OCI-LY1 (cell line): ENCODE data around the gene ABHD17C.

Experiments used
- H2AFZ ChIP-seq: fragments of 200-600 bp; sonication (generic), shearing (Covaris generic); 2 replicates; pipeline ENCODE4 v1.6.0; 2014; ENCODE audit warnings: antibody characterized with exemption, mild to moderate bottlenecking, low read length
- H3F3A ChIP-seq: fragments of 200-600 bp; sonication (generic), shearing (Covaris generic); 2 replicates; pipeline ENCODE4 v1.6.0; 2014; ENCODE audit warnings: mild to moderate bottlenecking, antibody characterized with exemption, low read length, moderate library complexity; ENCODE audit not compliant: insufficient read depth
- H3K27ac ChIP-seq: fragments of 200-600 bp; sonication (generic); 2 replicates; pipeline ENCODE4 v1.5.1; 2014; ENCODE audit warnings: low read length, mixed run types, mild to moderate bottlenecking, low read depth; ENCODE audit not compliant: poor library complexity, severe bottlenecking
- H3K27me3 ChIP-seq: fragments of 200-600 bp; sonication (generic); 2 replicates; pipeline ENCODE4 v1.6.0; 2014; ENCODE audit warnings: antibody characterized with exemption, mild to moderate bottlenecking, low read length, moderate library complexity; ENCODE audit not compliant: insufficient read depth
- H3K36me3 ChIP-seq: fragments of 200-600 bp; sonication (generic); 2 replicates; pipeline ENCODE4 v1.6.1; 2014; ENCODE audit warnings: mild to moderate bottlenecking, antibody characterized with exemption, low read length, moderate library complexity, mixed read lengths; ENCODE audit not compliant: insufficient read depth
- H3K4me1 ChIP-seq: fragments of 200-600 bp; sonication (generic); 2 replicates; pipeline ENCODE4 v1.5.1; 2014; ENCODE audit warnings: mild to moderate bottlenecking, low read length, moderate library complexity; ENCODE audit not compliant: insufficient read depth, severe bottlenecking
- H3K4me2 ChIP-seq: fragments of 200-600 bp; sonication (generic), shearing (Covaris generic); 2 replicates; pipeline ENCODE4 v1.6.1; 2014; ENCODE audit warnings: low read length
- H3K4me3 ChIP-seq: fragments of 200-600 bp; sonication (generic); 2 replicates; pipeline ENCODE4 v1.5.1; 2014; ENCODE audit warnings: low read length, low read depth, mild to moderate bottlenecking, mixed read lengths; ENCODE audit not compliant: poor library complexity, severe bottlenecking
- H3K79me2 ChIP-seq: fragments of 200-600 bp; shearing (Covaris generic); 2 replicates; pipeline ENCODE4 v1.6.1; 2016; ENCODE audit warnings: mixed run types, low read length, mixed read lengths; ENCODE audit not compliant: insufficient read depth
- H3K9ac ChIP-seq: fragments of 200-600 bp; sonication (generic), shearing (Covaris generic); 2 replicates; pipeline ENCODE4 v1.6.1; 2014; ENCODE audit warnings: mild to moderate bottlenecking, low read length, mixed read lengths
- H3K9me2 ChIP-seq: fragments of 200-600 bp; sonication (generic), shearing (Covaris generic); 2 replicates; pipeline ENCODE4 v1.6.1; 2014; ENCODE audit warnings: low read depth, mild to moderate bottlenecking, low read length, mixed read lengths
- H3K9me3 ChIP-seq: fragments of 200-600 bp; shearing (Covaris generic); 2 replicates; pipeline ENCODE4 v1.6.1; 2014; ENCODE audit warnings: low read length, mixed read lengths
- H4K20me1 ChIP-seq: fragments of 200-600 bp; sonication (generic), shearing (Covaris generic); 2 replicates; pipeline ENCODE4 v1.6.0; 2016; ENCODE audit warnings: mild to moderate bottlenecking, low read length; ENCODE audit not compliant: insufficient read depth
- EZH2 ChIP-seq: fragments of 200-600 bp; sonication (generic), shearing (Covaris generic); IDR thresholded peaks from 2 replicates; pipeline ENCODE4 v1.8.0; 2017; ENCODE audit warnings: borderline replicate concordance, mixed run types, mild to moderate bottlenecking, antibody characterized with exemption, low read length, moderate library complexity, mixed read lengths
- TF ChIP-seq, protein P1 (sequence below): fragments of 200-600 bp; sonication (generic), shearing (Covaris generic); IDR thresholded peaks from 2 replicates; pipeline ENCODE4 v1.5.1; 2017; ENCODE audit warnings: mild to moderate bottlenecking, antibody characterized with exemption, low read length, moderate library complexity, mixed read lengths

Gene ABHD17C

DNA sequence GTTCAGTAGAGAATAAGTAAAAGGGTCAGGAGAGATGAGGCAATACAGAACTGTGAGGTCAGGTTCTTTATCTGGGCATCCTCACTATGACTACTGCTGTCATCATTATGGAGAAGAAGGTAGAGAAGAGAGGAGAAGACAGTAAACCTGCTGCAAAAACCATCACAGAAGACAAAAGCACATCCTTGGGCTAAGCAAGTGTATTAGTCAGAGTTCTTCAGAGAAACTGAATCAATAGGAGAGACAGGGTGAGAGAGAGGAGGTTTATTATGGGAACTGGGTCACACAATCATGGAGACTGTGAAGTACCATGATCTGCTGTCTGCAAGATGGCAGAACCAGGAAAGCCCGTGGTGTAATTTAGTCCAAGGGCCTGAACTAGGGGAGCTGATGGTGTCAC lies 9.5 kb upstream of the ABHD17C start:
- H3K79me2 ChIP-seq = no peaks in the 10 kb centered on the region
- no peaks in the 10 kb centered on the region for H3K36me3 ChIP-seq
- H3K27me3 ChIP-seq = peaks cover 5% of the 10 kb centered on the region; the same call in 1 of the 2 replicates
- no peaks in the 10 kb centered on the region for H3K9me3 ChIP-seq
- no peak for TF ChIP-seq EZH2
- TF ChIP-seq, protein P1, sequence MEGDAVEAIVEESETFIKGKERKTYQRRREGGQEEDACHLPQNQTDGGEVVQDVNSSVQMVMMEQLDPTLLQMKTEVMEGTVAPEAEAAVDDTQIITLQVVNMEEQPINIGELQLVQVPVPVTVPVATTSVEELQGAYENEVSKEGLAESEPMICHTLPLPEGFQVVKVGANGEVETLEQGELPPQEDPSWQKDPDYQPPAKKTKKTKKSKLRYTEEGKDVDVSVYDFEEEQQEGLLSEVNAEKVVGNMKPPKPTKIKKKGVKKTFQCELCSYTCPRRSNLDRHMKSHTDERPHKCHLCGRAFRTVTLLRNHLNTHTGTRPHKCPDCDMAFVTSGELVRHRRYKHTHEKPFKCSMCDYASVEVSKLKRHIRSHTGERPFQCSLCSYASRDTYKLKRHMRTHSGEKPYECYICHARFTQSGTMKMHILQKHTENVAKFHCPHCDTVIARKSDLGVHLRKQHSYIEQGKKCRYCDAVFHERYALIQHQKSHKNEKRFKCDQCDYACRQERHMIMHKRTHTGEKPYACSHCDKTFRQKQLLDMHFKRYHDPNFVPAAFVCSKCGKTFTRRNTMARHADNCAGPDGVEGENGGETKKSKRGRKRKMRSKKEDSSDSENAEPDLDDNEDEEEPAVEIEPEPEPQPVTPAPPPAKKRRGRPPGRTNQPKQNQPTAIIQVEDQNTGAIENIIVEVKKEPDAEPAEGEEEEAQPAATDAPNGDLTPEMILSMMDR = no peak
- no peak overlapping the region for H2AFZ ChIP-seq
- H3K4me3 ChIP-seq = no peak overlapping the region
- no peak overlapping the region for H3K27ac ChIP-seq
- no peaks in the 10 kb centered on the region for H3K9me2 ChIP-seq
- no peaks in the 10 kb centered on the region for H3K4me1 ChIP-seq
- H3F3A ChIP-seq = no peaks in the 10 kb centered on the region
- no peak overlapping the region for H3K4me2 ChIP-seq
- H4K20me1 ChIP-seq = no peaks in the 10 kb centered on the region
- no peak overlapping the region for H3K9ac ChIP-seq

DNA sequence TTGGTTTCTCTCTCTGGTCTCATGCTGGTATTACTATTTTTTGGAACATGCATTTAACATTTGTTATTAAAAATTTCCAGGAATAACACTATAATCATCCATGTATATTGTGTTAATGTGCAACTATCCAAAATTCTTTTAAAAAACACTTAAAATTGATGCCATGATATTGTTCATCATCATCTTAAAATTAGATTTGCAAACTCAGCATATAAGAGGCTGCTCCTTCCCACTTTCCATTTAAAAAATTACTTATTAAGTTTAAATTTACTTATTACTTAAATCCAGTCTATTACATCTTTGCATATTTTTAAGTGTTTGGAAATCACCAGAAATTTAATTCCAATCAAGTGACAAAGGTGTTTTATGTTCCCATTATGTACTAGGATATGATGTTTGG lies 5.8 kb upstream of the ABHD17C start:
- no peaks in the 10 kb centered on the region for H4K20me1 ChIP-seq
- H3K36me3 ChIP-seq = no peaks in the 10 kb centered on the region
- H3K27ac ChIP-seq = no peak overlapping the region
- no peaks in the 10 kb centered on the region for H3F3A ChIP-seq
- peaks cover 5% of the 10 kb centered on the region for H3K4me1 ChIP-seq
- H3K79me2 ChIP-seq = no peaks in the 10 kb centered on the region
- no peak overlapping the region for H2AFZ ChIP-seq
- H3K9me3 ChIP-seq = no peaks in the 10 kb centered on the region
- H3K4me2 ChIP-seq = no peak overlapping the region
- H3K9me2 ChIP-seq = no peaks in the 10 kb centered on the region
- H3K4me3 ChIP-seq = no peak overlapping the region
- TF ChIP-seq EZH2 = no peak
- TF ChIP-seq, protein P1 = no peak
- H3K9ac ChIP-seq = no peak overlapping the region
- H3K27me3 ChIP-seq = no peaks in the 10 kb centered on the region; the same call in 1 of the 2 replicates

DNA sequence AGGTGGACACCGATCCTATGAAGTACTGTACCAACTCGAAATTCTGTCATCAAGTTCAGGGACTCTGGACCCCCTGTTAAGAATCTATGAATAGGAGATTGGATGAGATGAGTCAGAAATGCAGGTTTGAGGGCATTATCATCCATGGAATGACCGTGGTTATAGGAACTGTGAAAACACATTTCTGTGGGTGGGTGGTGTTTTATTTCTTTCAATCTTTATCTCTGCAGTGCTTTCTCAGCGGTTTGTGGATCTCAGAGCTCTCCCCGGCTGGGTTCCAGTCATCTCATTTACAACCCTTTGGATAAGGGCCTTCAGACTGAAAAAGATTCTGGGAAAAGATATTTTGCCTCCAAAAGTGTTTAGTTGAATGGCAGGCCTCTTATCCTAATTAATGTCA lies 5.4 kb upstream of the ABHD17C start:
- no peaks in the 10 kb centered on the region for H3K36me3 ChIP-seq
- no peaks in the 10 kb centered on the region for H3F3A ChIP-seq
- H3K4me3 ChIP-seq = no peak overlapping the region
- no peak overlapping the region for H3K4me2 ChIP-seq
- no peaks in the 10 kb centered on the region for H3K9me3 ChIP-seq
- H3K9me2 ChIP-seq = no peaks in the 10 kb centered on the region
- H4K20me1 ChIP-seq = no peaks in the 10 kb centered on the region
- no peaks in the 10 kb centered on the region for H3K79me2 ChIP-seq
- peaks cover 9% of the 10 kb centered on the region for H3K4me1 ChIP-seq
- H3K27me3 ChIP-seq = no peaks in the 10 kb centered on the region
- H2AFZ ChIP-seq = no peak overlapping the region
- H3K9ac ChIP-seq = no peak overlapping the region
- TF ChIP-seq, protein P1 = no peak
- TF ChIP-seq EZH2 = no peak
- no peak overlapping the region for H3K27ac ChIP-seq
